Neural cell (in vitro differentiated cells): ENCODE measurements around the gene PIK3C2G. TPM values are rescaled to one million over a fixed set of nuclear protein-coding genes. Genes with fewer than 3 reads are reported as not detected.

ENCODE experiments used
- H2AFZ ChIP-seq: fragments of 200-600, 300-800 bp; sonication (generic), shearing (Covaris generic); 2 replicates; pipeline ENCODE4 v1.6.0; 2014; ENCODE audit warnings: low read depth, mild to moderate bottlenecking, antibody characterized with exemption, low read length, moderate library complexity
- H3F3A ChIP-seq: fragments of 200-600 bp; shearing (Covaris generic); 2 replicates; pipeline ENCODE4 v1.6.1; 2016; ENCODE audit warnings: mild to moderate bottlenecking, moderate library complexity, mixed read lengths, antibody characterized with exemption, low read length; ENCODE audit not compliant: insufficient read depth, poor library complexity, severe bottlenecking
- H3K27ac ChIP-seq: fragments of 200-600, 300-800 bp; sonication (generic), shearing (Covaris generic); 2 replicates; pipeline ENCODE4 v1.5.1; 2014; ENCODE audit warnings: mild to moderate bottlenecking, low read length, moderate library complexity
- H3K27me3 ChIP-seq: fragments of 300-800, 200-600 bp; sonication (generic), shearing (Covaris generic); 2 replicates; pipeline ENCODE4 v1.6.0; 2014; ENCODE audit warnings: mild to moderate bottlenecking, low read depth, low read length, moderate library complexity; ENCODE audit not compliant: insufficient read depth
- H3K36me3 ChIP-seq: fragments of 300-800, 200-600 bp; sonication (generic), shearing (Covaris generic); 2 replicates; pipeline ENCODE4 v1.5.1; 2014; ENCODE audit warnings: mild to moderate bottlenecking, antibody characterized with exemption, low read length, moderate library complexity; ENCODE audit not compliant: insufficient read depth
- H3K4me2 ChIP-seq: fragments of 300-800, 200-600 bp; sonication (generic), shearing (Covaris generic); 2 replicates; pipeline ENCODE4 v1.6.0; 2014; ENCODE audit warnings: mild to moderate bottlenecking, low read length
- H3K4me3 ChIP-seq: fragments of 300-800, 200-600 bp; sonication (generic), shearing (Covaris generic); 2 replicates; pipeline ENCODE4 v1.5.1; 2014; ENCODE audit warnings: mild to moderate bottlenecking, low read length, moderate library complexity
- H3K79me2 ChIP-seq: fragments of 200-600 bp; shearing (Covaris generic); replicated peaks from 2 replicates; pipeline ENCODE4 v1.6.0; 2014; ENCODE audit warnings: mild to moderate bottlenecking, low read length, moderate library complexity; ENCODE audit not compliant: insufficient read depth
- H3K9ac ChIP-seq: fragments of 300-800, 200-600 bp; sonication (generic), shearing (Covaris generic); 2 replicates; pipeline ENCODE4 v1.6.1; 2016; ENCODE audit warnings: mild to moderate bottlenecking, low read length, mixed read lengths
- H3K9me2 ChIP-seq: fragments of 200-600 bp; shearing (Covaris generic); 2 replicates; pipeline ENCODE4 v1.6.1; 2016; ENCODE audit warnings: mild to moderate bottlenecking, low read length, mixed read lengths; ENCODE audit not compliant: insufficient read depth
- H3K9me3 ChIP-seq: fragments of 200-600, 300-800 bp; sonication (generic), shearing (Covaris generic); 2 replicates; pipeline ENCODE4 v1.6.1; 2016; ENCODE audit warnings: mild to moderate bottlenecking, mixed run types, low read length, moderate library complexity, mixed read lengths
- H4K20me1 ChIP-seq: fragments of 200-600 bp; shearing (Covaris generic); 2 replicates; pipeline ENCODE4 v1.6.1; 2016; ENCODE audit warnings: mild to moderate bottlenecking, mixed run types; ENCODE audit not compliant: insufficient read depth
- EP300 ChIP-seq: fragments of 450-650 bp; conservative IDR thresholded peaks from 2 replicates; pipeline ENCODE4 v1.6.1; 2014; ENCODE audit warnings: antibody characterized with exemption, mild to moderate bottlenecking, moderate library complexity; ENCODE audit not compliant: poor library complexity, severe bottlenecking
- EZH2 ChIP-seq: fragments of 200-600, 300-800 bp; shearing (Covaris generic), sonication (generic); IDR thresholded peaks from 2 replicates; pipeline ENCODE4 v1.6.1; 2014; ENCODE audit warnings: antibody characterized with exemption, low read length, borderline replicate concordance, mild to moderate bottlenecking; ENCODE audit not compliant: insufficient read depth, poor library complexity, severe bottlenecking
- MXI1 ChIP-seq: fragments of 450-650 bp; conservative IDR thresholded peaks from 2 replicates; pipeline ENCODE4 v1.6.1; 2014; ENCODE audit warnings: antibody characterized with exemption, mild to moderate bottlenecking; ENCODE audit not compliant: poor library complexity, severe bottlenecking
- POLR2AphosphoS5 ChIP-seq: IDR thresholded peaks from 2 replicates; pipeline ENCODE4 v1.6.1; 2012
- RAD21 ChIP-seq: fragments of 450-650 bp; conservative IDR thresholded peaks from 2 replicates; pipeline ENCODE4 v1.6.1; 2014; ENCODE audit warnings: antibody characterized with exemption, mild to moderate bottlenecking, moderate library complexity
- SMC3 ChIP-seq: fragments of 450-650 bp; conservative IDR thresholded peaks from 2 replicates; pipeline ENCODE4 v1.6.1; 2014; ENCODE audit warnings: antibody characterized with exemption, mild to moderate bottlenecking, moderate library complexity; ENCODE audit not compliant: poor library complexity
- TAF1 ChIP-seq: IDR thresholded peaks from 2 replicates; pipeline ENCODE4 v1.6.1; 2012; ENCODE audit warnings: low read depth
- polyA plus RNA-seq: library from polyadenylated mRNA; depleted of rRNA; stranded (reverse); fragments of >200 nt; gene quantifications from 2 replicates; pipeline ENCODE4 v1.2.3, GENCODE V29; 2014
- TF ChIP-seq, protein P1 (sequence below): fragments of 450-650 bp; IDR thresholded peaks from 2 replicates; pipeline ENCODE4 v1.5.1; 2014; ENCODE audit warnings: antibody characterized with exemption, mild to moderate bottlenecking, moderate library complexity; ENCODE audit not compliant: poor library complexity, severe bottlenecking
- TF ChIP-seq, protein P2 (sequence below): IDR thresholded peaks from 2 replicates; pipeline ENCODE4 v1.6.1; 2012; ENCODE audit warnings: borderline replicate concordance

PIK3C2G gene
- polyA plus RNA-seq, 1 donor from 2014 or later: not detected

DNA sequence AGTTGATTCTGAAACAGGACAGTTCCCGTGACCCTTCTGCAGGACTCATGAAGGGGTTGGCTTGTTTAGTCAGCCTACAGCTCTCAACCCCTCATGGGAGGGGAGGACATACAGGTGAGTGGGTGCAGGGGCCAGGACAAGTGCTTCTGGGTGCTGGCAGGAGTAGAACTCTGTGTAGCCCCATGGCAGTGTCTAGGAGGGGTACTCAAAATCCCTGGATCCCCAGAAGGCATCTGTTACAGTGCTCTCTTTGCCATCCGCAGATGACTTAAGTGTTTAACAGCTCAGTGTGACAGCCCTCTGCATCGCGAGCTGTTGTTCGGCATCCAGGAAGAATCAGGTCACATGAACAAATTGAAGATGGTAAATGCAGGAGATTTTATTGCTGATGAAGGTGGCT lies 91.0 kb downstream of the PIK3C2G start:
- no peaks in the 10 kb centered on the region for H3F3A ChIP-seq
- no peak overlapping the region for H3K9ac ChIP-seq
- H4K20me1 ChIP-seq: no peaks in the 10 kb centered on the region
- H3K79me2 ChIP-seq: no peaks in the 10 kb centered on the region
- H3K4me2 ChIP-seq: no peak overlapping the region
- no peak overlapping the region for H3K4me3 ChIP-seq
- no peak overlapping the region for H2AFZ ChIP-seq
- no peak overlapping the region for H3K27ac ChIP-seq
- H3K9me3 ChIP-seq: no peaks in the 10 kb centered on the region
- H3K36me3 ChIP-seq: no peaks in the 10 kb centered on the region
- TF ChIP-seq EP300: no peak
- TF ChIP-seq RAD21: no peak
- TF ChIP-seq, protein P1, sequence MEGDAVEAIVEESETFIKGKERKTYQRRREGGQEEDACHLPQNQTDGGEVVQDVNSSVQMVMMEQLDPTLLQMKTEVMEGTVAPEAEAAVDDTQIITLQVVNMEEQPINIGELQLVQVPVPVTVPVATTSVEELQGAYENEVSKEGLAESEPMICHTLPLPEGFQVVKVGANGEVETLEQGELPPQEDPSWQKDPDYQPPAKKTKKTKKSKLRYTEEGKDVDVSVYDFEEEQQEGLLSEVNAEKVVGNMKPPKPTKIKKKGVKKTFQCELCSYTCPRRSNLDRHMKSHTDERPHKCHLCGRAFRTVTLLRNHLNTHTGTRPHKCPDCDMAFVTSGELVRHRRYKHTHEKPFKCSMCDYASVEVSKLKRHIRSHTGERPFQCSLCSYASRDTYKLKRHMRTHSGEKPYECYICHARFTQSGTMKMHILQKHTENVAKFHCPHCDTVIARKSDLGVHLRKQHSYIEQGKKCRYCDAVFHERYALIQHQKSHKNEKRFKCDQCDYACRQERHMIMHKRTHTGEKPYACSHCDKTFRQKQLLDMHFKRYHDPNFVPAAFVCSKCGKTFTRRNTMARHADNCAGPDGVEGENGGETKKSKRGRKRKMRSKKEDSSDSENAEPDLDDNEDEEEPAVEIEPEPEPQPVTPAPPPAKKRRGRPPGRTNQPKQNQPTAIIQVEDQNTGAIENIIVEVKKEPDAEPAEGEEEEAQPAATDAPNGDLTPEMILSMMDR: no peak
- TF ChIP-seq, protein P2, sequence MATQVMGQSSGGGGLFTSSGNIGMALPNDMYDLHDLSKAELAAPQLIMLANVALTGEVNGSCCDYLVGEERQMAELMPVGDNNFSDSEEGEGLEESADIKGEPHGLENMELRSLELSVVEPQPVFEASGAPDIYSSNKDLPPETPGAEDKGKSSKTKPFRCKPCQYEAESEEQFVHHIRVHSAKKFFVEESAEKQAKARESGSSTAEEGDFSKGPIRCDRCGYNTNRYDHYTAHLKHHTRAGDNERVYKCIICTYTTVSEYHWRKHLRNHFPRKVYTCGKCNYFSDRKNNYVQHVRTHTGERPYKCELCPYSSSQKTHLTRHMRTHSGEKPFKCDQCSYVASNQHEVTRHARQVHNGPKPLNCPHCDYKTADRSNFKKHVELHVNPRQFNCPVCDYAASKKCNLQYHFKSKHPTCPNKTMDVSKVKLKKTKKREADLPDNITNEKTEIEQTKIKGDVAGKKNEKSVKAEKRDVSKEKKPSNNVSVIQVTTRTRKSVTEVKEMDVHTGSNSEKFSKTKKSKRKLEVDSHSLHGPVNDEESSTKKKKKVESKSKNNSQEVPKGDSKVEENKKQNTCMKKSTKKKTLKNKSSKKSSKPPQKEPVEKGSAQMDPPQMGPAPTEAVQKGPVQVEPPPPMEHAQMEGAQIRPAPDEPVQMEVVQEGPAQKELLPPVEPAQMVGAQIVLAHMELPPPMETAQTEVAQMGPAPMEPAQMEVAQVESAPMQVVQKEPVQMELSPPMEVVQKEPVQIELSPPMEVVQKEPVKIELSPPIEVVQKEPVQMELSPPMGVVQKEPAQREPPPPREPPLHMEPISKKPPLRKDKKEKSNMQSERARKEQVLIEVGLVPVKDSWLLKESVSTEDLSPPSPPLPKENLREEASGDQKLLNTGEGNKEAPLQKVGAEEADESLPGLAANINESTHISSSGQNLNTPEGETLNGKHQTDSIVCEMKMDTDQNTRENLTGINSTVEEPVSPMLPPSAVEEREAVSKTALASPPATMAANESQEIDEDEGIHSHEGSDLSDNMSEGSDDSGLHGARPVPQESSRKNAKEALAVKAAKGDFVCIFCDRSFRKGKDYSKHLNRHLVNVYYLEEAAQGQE: no peak
- no peak for TF ChIP-seq TAF1
- no peak for TF ChIP-seq POLR2AphosphoS5
- no peak for TF ChIP-seq SMC3
- TF ChIP-seq EZH2: no peak
- TF ChIP-seq MXI1: no peak
- no peaks in the 10 kb centered on the region for H3K9me2 ChIP-seq
- H3K27me3 ChIP-seq: no peaks in the 10 kb centered on the region

DNA sequence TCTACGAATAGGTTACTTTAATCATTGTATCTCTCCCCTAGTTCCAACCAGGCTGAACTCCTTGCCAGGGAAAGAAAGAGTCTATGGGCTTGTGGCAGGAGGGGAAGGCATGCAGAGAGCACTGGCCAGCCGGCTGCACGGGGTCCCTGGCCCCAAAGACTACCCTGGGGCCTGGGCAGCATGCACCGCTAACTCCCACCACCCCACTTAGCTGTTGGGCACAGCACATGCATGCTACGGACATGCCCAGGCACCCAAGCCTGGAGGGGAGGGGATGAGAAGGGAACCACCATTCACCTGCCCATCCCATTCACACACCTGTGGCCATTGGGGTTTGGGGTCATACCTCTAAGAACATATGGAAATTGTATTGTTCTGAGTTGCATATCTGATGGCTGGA lies 94.1 kb downstream of the PIK3C2G start:
- TF ChIP-seq MXI1 (no peak), TAF1 (no peak), POLR2AphosphoS5 (no peak), EZH2 (no peak), EP300 (no peak), SMC3 (no peak), RAD21 (no peak)
- TF ChIP-seq, protein P1: no peak
- TF ChIP-seq, protein P2: no peak
- H3K27ac ChIP-seq: no peak overlapping the region
- no peak overlapping the region for H3K4me3 ChIP-seq
- H3K36me3 ChIP-seq: no peaks in the 10 kb centered on the region
- no peak overlapping the region for H3K4me2 ChIP-seq
- no peaks in the 10 kb centered on the region for H3F3A ChIP-seq
- no peaks in the 10 kb centered on the region for H4K20me1 ChIP-seq
- no peaks in the 10 kb centered on the region for H3K27me3 ChIP-seq
- H3K9me3 ChIP-seq: no peaks in the 10 kb centered on the region
- H3K79me2 ChIP-seq: no peaks in the 10 kb centered on the region
- H2AFZ ChIP-seq: no peak overlapping the region
- H3K9me2 ChIP-seq: no peaks in the 10 kb centered on the region
- no peak overlapping the region for H3K9ac ChIP-seq
